ENCODE data around the gene CLCA4. TPM values are rescaled to one million over a fixed set of nuclear protein-coding genes. Genes with fewer than 3 reads are reported as not detected.

The CLCA4 gene
- total and polyA plus RNA-seq, 2 experiments from 2014 or later: not detected

DNA sequence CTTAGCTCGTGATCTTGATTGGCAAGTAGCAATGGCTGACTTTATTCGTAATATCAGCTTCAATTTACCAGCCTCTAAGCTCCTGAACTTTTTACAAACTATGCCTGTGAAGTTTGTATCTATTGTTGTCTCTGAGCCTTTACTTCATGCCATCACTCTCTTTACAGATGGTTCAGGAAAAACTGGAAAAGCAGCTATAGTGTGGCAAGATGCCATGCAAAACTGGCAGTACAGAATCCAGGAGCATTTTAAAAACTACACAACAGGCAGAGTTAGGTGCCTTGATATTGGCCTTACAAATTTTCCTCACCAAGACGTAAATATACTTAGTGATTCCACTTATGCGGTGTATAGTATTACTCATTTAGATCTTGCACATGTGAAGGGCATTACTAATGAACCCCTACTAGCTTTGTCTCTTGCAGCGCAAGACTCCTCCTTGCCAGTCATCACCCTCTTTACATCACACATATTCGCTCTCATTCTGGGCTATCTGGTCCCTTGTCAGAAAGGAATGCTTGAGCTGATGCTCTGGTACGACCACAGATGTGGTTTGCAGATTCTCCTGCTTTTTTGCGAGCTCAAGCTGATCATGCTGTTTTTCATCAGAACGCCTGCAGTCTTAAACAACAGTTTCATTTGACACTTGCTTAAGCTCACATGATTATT, 41.8 kb upstream of the CLCA4 start:
- Histone ChIP-seq H3K4me2 (no peak overlapping the region), H4K20me1 (replicated peaks; ENCODE audit: insufficient read depth) (no peaks in the 10 kb centered on the region), H3F3A (replicated peaks; ENCODE audit: low read depth) (peaks cover 4% of the 10 kb centered on the region; the same call in 1 of the 2 replicates), H3K9me2 (ENCODE audit: insufficient read depth) (no peaks in the 10 kb centered on the region), H3K27me3 (ENCODE audit: insufficient read depth) (no peaks in the 10 kb centered on the region), H3K27ac (ENCODE audit: low read depth) (no peak overlapping the region), H3K36me3 (ENCODE audit: insufficient read depth) (no peaks in the 10 kb centered on the region), H2AFZ (no peak overlapping the region), H3K79me2 (replicated peaks; ENCODE audit: insufficient read depth) (no peaks in the 10 kb centered on the region), H3K4me1 (ENCODE audit: insufficient read depth) (peaks cover 13% of the 10 kb centered on the region; the same call in 1 of the 2 replicates), H3K4me3 (no peak overlapping the region)
- Mint-ChIP-seq H3K27me3 (ENCODE audit: insufficient read depth, low read depth, poor library complexity) (peaks cover 2% of the 10 kb centered on the region), H3K4me3 (no peak overlapping the region), H3K4me1 (peaks cover 36% of the 10 kb centered on the region), H3K9me3 (peaks cover 8% of the 10 kb centered on the region), H3K27ac (no peak overlapping the region), H3K36me3 (ENCODE audit: low read depth) (no peaks in the 10 kb centered on the region; the same call in 2 of the 3 replicates)
- no peak for ATAC-seq
- DNase-seq (ENCODE audit: low spot score): no peak
- TF ChIP-seq EZH2 (IDR thresholded peaks at IDR 0.05; ENCODE audit: low read depth, unreplicated experiment): no peak
- TF ChIP-seq, protein P1, sequence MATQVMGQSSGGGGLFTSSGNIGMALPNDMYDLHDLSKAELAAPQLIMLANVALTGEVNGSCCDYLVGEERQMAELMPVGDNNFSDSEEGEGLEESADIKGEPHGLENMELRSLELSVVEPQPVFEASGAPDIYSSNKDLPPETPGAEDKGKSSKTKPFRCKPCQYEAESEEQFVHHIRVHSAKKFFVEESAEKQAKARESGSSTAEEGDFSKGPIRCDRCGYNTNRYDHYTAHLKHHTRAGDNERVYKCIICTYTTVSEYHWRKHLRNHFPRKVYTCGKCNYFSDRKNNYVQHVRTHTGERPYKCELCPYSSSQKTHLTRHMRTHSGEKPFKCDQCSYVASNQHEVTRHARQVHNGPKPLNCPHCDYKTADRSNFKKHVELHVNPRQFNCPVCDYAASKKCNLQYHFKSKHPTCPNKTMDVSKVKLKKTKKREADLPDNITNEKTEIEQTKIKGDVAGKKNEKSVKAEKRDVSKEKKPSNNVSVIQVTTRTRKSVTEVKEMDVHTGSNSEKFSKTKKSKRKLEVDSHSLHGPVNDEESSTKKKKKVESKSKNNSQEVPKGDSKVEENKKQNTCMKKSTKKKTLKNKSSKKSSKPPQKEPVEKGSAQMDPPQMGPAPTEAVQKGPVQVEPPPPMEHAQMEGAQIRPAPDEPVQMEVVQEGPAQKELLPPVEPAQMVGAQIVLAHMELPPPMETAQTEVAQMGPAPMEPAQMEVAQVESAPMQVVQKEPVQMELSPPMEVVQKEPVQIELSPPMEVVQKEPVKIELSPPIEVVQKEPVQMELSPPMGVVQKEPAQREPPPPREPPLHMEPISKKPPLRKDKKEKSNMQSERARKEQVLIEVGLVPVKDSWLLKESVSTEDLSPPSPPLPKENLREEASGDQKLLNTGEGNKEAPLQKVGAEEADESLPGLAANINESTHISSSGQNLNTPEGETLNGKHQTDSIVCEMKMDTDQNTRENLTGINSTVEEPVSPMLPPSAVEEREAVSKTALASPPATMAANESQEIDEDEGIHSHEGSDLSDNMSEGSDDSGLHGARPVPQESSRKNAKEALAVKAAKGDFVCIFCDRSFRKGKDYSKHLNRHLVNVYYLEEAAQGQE (IDR thresholded peaks at IDR 0.05; ENCODE audit: unreplicated experiment): no peak
- TF ChIP-seq, protein P2, sequence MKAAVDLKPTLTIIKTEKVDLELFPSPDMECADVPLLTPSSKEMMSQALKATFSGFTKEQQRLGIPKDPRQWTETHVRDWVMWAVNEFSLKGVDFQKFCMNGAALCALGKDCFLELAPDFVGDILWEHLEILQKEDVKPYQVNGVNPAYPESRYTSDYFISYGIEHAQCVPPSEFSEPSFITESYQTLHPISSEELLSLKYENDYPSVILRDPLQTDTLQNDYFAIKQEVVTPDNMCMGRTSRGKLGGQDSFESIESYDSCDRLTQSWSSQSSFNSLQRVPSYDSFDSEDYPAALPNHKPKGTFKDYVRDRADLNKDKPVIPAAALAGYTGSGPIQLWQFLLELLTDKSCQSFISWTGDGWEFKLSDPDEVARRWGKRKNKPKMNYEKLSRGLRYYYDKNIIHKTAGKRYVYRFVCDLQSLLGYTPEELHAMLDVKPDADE (IDR thresholded peaks at IDR 0.05): no peak
- TF ChIP-seq ZNF114 (CRISPR knock-in tag; IDR thresholded peaks at IDR 0.05): no peak
- no peak for TF ChIP-seq ZNF331 (CRISPR knock-in tag; IDR thresholded peaks at IDR 0.05; ENCODE audit: low read depth)
- no peak for TF ChIP-seq CREB1 (CRISPR knock-in tag; IDR thresholded peaks at IDR 0.05; ENCODE audit: low read depth)
- TF ChIP-seq, protein P3, sequence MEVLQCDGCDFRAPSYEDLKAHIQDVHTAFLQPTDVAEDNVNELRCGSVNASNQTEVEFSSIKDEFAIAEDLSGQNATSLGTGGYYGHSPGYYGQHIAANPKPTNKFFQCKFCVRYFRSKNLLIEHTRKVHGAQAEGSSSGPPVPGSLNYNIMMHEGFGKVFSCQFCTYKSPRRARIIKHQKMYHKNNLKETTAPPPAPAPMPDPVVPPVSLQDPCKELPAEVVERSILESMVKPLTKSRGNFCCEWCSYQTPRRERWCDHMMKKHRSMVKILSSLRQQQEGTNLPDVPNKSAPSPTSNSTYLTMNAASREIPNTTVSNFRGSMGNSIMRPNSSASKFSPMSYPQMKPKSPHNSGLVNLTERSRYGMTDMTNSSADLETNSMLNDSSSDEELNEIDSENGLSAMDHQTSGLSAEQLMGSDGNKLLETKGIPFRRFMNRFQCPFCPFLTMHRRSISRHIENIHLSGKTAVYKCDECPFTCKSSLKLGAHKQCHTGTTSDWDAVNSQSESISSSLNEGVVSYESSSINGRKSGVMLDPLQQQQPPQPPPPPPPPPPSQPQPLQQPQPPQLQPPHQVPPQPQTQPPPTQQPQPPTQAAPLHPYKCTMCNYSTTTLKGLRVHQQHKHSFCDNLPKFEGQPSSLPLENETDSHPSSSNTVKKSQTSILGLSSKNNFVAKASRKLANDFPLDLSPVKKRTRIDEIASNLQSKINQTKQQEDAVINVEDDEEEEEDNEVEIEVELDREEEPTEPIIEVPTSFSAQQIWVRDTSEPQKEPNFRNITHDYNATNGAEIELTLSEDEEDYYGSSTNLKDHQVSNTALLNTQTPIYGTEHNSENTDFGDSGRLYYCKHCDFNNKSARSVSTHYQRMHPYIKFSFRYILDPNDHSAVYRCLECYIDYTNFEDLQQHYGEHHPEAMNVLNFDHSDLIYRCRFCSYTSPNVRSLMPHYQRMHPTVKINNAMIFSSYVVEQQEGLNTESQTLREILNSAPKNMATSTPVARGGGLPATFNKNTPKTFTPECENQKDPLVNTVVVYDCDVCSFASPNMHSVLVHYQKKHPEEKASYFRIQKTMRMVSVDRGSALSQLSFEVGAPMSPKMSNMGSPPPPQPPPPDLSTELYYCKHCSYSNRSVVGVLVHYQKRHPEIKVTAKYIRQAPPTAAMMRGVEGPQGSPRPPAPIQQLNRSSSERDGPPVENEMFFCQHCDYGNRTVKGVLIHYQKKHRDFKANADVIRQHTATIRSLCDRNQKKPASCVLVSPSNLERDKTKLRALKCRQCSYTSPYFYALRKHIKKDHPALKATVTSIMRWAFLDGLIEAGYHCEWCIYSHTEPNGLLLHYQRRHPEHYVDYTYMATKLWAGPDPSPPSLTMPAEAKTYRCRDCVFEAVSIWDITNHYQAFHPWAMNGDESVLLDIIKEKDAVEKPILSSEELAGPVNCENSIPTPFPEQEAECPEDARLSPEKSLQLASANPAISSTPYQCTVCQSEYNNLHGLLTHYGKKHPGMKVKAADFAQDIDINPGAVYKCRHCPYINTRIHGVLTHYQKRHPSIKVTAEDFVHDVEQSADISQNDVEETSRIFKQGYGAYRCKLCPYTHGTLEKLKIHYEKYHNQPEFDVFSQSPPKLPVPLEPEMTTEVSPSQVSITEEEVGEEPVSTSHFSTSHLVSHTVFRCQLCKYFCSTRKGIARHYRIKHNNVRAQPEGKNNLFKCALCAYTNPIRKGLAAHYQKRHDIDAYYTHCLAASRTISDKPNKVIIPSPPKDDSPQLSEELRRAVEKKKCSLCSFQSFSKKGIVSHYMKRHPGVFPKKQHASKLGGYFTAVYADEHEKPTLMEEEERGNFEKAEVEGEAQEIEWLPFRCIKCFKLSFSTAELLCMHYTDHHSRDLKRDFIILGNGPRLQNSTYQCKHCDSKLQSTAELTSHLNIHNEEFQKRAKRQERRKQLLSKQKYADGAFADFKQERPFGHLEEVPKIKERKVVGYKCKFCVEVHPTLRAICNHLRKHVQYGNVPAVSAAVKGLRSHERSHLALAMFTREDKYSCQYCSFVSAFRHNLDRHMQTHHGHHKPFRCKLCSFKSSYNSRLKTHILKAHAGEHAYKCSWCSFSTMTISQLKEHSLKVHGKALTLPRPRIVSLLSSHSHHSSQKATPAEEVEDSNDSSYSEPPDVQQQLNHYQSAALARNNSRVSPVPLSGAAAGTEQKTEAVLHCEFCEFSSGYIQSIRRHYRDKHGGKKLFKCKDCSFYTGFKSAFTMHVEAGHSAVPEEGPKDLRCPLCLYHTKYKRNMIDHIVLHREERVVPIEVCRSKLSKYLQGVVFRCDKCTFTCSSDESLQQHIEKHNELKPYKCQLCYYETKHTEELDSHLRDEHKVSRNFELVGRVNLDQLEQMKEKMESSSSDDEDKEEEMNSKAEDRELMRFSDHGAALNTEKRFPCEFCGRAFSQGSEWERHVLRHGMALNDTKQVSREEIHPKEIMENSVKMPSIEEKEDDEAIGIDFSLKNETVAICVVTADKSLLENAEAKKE (CRISPR knock-in tag; IDR thresholded peaks at IDR 0.05): no peak
- TF ChIP-seq, protein P4, sequence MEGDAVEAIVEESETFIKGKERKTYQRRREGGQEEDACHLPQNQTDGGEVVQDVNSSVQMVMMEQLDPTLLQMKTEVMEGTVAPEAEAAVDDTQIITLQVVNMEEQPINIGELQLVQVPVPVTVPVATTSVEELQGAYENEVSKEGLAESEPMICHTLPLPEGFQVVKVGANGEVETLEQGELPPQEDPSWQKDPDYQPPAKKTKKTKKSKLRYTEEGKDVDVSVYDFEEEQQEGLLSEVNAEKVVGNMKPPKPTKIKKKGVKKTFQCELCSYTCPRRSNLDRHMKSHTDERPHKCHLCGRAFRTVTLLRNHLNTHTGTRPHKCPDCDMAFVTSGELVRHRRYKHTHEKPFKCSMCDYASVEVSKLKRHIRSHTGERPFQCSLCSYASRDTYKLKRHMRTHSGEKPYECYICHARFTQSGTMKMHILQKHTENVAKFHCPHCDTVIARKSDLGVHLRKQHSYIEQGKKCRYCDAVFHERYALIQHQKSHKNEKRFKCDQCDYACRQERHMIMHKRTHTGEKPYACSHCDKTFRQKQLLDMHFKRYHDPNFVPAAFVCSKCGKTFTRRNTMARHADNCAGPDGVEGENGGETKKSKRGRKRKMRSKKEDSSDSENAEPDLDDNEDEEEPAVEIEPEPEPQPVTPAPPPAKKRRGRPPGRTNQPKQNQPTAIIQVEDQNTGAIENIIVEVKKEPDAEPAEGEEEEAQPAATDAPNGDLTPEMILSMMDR (conservative IDR thresholded peaks at IDR 0.05; ENCODE audit: low read depth in 2 of 2): no peak

All from GM23338 (cell line).